Astrocyte (in vitro differentiated cells and primary cell): ENCODE data around the gene MKNK2.

Source experiments
- EZH2 ChIP-seq: IDR thresholded peaks from 2 replicates; pipeline ENCODE4 v1.6.1; 2012; ENCODE audit warnings: mild to moderate bottlenecking, low read length, inconsistent platforms; ENCODE audit not compliant: insufficient read depth
- TF ChIP-seq, protein P1 (sequence below): IDR thresholded peaks from 2 replicates; pipeline ENCODE4 v1.5.1; 2011; ENCODE audit warnings: low read depth, mild to moderate bottlenecking, inconsistent platforms, low read length, moderate library complexity; ENCODE audit not compliant: insufficient read depth

DNA sequence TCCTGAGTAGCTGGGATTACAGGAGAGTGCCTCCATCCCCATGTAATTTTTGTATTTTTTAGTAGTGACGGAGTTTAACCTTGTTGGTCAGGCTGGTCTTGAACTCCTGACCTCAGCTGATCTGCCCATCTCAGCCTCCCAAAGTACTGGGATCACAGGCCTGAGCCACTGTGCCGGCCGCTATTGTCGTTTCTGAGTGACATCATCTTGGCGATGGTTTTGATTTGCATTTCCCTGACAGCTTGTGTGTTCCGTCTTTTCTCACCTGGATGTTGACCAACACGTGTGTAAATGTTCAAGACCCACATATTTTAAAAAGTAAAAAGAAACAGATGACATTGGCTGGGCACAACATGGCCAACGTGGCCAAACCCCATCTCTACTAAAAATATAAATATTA is 12.8 kb upstream of the MKNK2 start:
- TF ChIP-seq, protein P1, sequence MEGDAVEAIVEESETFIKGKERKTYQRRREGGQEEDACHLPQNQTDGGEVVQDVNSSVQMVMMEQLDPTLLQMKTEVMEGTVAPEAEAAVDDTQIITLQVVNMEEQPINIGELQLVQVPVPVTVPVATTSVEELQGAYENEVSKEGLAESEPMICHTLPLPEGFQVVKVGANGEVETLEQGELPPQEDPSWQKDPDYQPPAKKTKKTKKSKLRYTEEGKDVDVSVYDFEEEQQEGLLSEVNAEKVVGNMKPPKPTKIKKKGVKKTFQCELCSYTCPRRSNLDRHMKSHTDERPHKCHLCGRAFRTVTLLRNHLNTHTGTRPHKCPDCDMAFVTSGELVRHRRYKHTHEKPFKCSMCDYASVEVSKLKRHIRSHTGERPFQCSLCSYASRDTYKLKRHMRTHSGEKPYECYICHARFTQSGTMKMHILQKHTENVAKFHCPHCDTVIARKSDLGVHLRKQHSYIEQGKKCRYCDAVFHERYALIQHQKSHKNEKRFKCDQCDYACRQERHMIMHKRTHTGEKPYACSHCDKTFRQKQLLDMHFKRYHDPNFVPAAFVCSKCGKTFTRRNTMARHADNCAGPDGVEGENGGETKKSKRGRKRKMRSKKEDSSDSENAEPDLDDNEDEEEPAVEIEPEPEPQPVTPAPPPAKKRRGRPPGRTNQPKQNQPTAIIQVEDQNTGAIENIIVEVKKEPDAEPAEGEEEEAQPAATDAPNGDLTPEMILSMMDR = no peak
- no peak for TF ChIP-seq EZH2
